ENCODE measurements around the gene RBMS1.

The RBMS1 gene

DNA sequence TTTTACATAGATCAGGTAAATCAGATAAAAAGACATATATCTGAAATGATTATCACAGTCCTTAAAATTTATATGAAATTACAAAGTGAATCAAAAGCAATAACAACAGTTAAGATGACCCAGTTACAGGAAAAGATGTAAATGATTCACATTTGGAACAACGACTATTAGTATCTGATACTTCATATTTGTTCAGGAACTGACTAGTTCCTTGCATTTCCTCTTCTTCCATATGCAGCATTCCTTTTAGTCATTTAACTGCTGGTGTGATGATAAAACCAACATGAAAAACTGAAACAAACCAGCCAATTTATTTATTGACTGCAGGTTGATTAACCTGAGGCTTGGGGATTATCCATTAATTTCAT is 75.2 kb downstream of the RBMS1 start:
- peaks cover 14% of the 10 kb centered on the region for H3K4me1 ChIP-seq (ENCODE audit: insufficient read depth, low read length)
- no peaks in the 10 kb centered on the region for H3K36me3 ChIP-seq (ENCODE audit: insufficient read depth, low read depth, low read length)
- H3K27me3 ChIP-seq (ENCODE audit: insufficient read depth, low read length) = no peaks in the 10 kb centered on the region
- no peaks in the 10 kb centered on the region for H3K9me3 ChIP-seq (ENCODE audit: insufficient read depth, low read depth, low read length)
- no peak overlapping the region for H3K27ac ChIP-seq (ENCODE audit: low read length)
- no peak overlapping the region for H3K4me3 ChIP-seq (ENCODE audit: low read length)
- H3K9ac ChIP-seq (ENCODE audit: low read depth, low read length) = no peak overlapping the region

- Histone ChIP-seq H3K27me3 (ENCODE audit: insufficient read depth, low read length) (no peaks in the 10 kb centered on the region), H3K4me1 (ENCODE audit: insufficient read depth, low read length) (peaks cover 14% of the 10 kb centered on the region), H3K9me3 (ENCODE audit: insufficient read depth, low read depth, low read length) (no peaks in the 10 kb centered on the region), H3K36me3 (ENCODE audit: insufficient read depth, low read depth, low read length) (no peaks in the 10 kb centered on the region), H3K4me3 (ENCODE audit: low read length) (no peak overlapping the region), H3K27ac (ENCODE audit: low read length) (no peak overlapping the region), H3K9ac (ENCODE audit: low read depth, low read length) (no peak overlapping the region)
Observed at GRCh38 chr2:160417745-160418397, 75.7 kb downstream of the RBMS1 start.

DNA sequence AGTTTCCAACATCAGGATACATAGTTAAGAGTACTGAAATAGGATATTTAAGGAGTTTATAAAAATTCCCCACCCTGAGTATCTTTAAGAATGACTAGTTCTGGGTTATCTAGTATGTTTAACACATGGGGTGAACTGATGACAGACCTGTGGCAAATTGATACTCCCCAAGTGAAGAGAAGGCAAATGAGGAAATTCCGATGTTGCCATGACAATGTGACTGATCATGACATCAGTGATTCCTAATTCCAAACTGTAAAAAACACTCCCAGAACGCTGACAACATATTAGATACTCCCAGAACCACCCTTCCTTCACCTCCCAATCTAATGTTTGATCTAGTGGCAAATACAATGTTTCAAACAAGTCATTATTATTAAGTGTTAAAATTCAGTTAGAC is 77.6 kb downstream of the RBMS1 start:
- no peak overlapping the region for H3K27ac ChIP-seq (ENCODE audit: low read length)
- no peaks in the 10 kb centered on the region for H3K36me3 ChIP-seq (ENCODE audit: insufficient read depth, low read depth, low read length)
- H3K4me1 ChIP-seq (ENCODE audit: insufficient read depth, low read length) = peaks cover 14% of the 10 kb centered on the region
- H3K9ac ChIP-seq (ENCODE audit: low read depth, low read length) = 0 out of 2 replicates have a peak overlapping the region, but pooled peaks have one; percentile 14
- no peaks in the 10 kb centered on the region for H3K9me3 ChIP-seq (ENCODE audit: insufficient read depth, low read depth, low read length)
- H3K4me3 ChIP-seq (ENCODE audit: low read length) = no peak overlapping the region
- no peaks in the 10 kb centered on the region for H3K27me3 ChIP-seq (ENCODE audit: insufficient read depth, low read length)

DNA sequence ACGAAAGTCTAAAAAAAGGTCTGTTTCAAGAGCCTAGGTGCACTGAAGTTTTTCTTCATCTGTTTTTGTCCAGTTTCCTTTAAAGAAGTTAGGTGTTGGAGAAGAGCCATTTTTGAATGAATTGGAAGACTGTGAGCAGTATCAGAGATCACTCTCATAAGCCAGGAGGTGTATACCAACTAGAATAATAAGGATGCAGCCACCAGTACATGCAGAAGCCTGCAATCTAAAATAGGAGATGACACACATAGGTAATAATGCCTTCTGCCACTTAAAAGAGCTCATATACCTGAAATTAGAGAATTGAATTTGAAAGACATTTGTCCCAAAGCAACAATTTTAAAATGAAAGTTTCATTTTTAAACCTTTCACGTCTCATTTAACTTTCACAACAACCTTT is 81.7 kb downstream of the RBMS1 start:
- no peaks in the 10 kb centered on the region for H3K36me3 ChIP-seq (ENCODE audit: insufficient read depth, low read depth, low read length)
- peaks cover 18% of the 10 kb centered on the region for H3K27me3 ChIP-seq (ENCODE audit: insufficient read depth, low read length)
- peaks cover 10% of the 10 kb centered on the region for H3K4me1 ChIP-seq (ENCODE audit: insufficient read depth, low read length)
- no peak overlapping the region for H3K4me3 ChIP-seq (ENCODE audit: low read length)
- H3K9ac ChIP-seq (ENCODE audit: low read depth, low read length) = no peak overlapping the region
- no peaks in the 10 kb centered on the region for H3K9me3 ChIP-seq (ENCODE audit: insufficient read depth, low read depth, low read length)
- no peak overlapping the region for H3K27ac ChIP-seq (ENCODE audit: low read length)

- H3K9me3 ChIP-seq (ENCODE audit: insufficient read depth, low read depth, low read length) = no peaks in the 10 kb centered on the region
- peaks cover 26% of the 10 kb centered on the region for H3K27me3 ChIP-seq (ENCODE audit: insufficient read depth, low read length)
- no peak overlapping the region for H3K27ac ChIP-seq (ENCODE audit: low read length)
- no peak overlapping the region for H3K9ac ChIP-seq (ENCODE audit: low read depth, low read length)
- H3K36me3 ChIP-seq (ENCODE audit: insufficient read depth, low read depth, low read length) = no peaks in the 10 kb centered on the region
- peaks cover 13% of the 10 kb centered on the region for H3K4me1 ChIP-seq (ENCODE audit: insufficient read depth, low read length)
- H3K4me3 ChIP-seq (ENCODE audit: low read length) = no peak overlapping the region
Observed at GRCh38 chr2:160411167-160411566, 82.4 kb downstream of the RBMS1 start.

GRCh38 chr2:160409480-160409879 is 84.1 kb downstream of the RBMS1 start:
- Histone ChIP-seq H3K9ac (ENCODE audit: low read depth, low read length) (no peak overlapping the region), H3K36me3 (ENCODE audit: insufficient read depth, low read depth, low read length) (no peaks in the 10 kb centered on the region), H3K27me3 (ENCODE audit: insufficient read depth, low read length) (peaks cover 42% of the 10 kb centered on the region), H3K27ac (ENCODE audit: low read length) (no peak overlapping the region), H3K9me3 (ENCODE audit: insufficient read depth, low read depth, low read length) (no peaks in the 10 kb centered on the region), H3K4me3 (ENCODE audit: low read length) (no peak overlapping the region), H3K4me1 (ENCODE audit: insufficient read depth, low read length) (peaks cover 21% of the 10 kb centered on the region)

GRCh38 chr2:160408959-160409291 is 84.7 kb downstream of the RBMS1 start:
- Histone ChIP-seq H3K4me1 (ENCODE audit: insufficient read depth, low read length) (peaks cover 21% of the 10 kb centered on the region), H3K4me3 (ENCODE audit: low read length) (peak overlapping the region; percentile 70), H3K36me3 (ENCODE audit: insufficient read depth, low read depth, low read length) (no peaks in the 10 kb centered on the region), H3K9ac (ENCODE audit: low read depth, low read length) (peak overlapping the region; percentile 68; the same call in 1 of the 2 replicates), H3K27me3 (ENCODE audit: insufficient read depth, low read length) (peaks cover 47% of the 10 kb centered on the region), H3K9me3 (ENCODE audit: insufficient read depth, low read depth, low read length) (no peaks in the 10 kb centered on the region), H3K27ac (ENCODE audit: low read length) (no peak overlapping the region)

DNA sequence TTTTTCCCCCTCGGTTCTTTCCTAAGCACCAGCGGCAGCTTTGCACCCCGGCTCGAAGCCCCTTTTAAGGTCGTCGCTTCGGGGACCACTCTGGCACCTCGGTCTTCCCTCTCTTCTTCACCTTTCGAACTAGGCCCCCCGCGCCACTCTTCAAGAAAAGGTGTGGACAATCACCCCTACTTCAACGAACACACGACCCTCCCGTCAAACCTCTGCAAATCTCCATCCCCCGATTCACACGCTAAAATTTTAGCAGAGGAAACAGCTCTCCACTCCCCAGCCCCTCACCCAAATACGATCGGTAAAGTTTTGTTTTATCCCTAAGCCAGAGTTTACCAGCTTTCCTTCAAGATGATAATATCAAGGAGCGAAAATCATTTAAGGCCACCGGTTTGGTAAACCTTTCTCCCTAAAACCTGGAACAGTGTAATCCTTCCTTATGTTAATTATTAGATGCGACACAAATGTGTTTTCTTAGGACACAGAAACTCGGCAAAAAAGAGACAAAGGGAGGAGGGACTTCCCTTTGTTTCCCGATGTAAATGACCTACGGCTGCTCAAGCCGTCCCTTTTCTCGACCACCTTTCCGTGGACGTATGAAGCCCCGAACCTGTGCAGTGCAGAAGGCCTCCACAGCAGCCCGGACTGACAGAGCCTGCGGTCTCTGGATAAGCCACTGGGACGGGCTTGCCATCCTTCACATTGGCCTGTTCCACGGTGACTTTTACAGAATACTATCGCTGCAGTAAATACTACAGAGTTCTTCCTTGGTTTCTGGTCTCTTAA is 85.2 kb downstream of the RBMS1 start:
- Histone ChIP-seq H3K36me3 (ENCODE audit: insufficient read depth, low read depth, low read length) (no peaks in the 10 kb centered on the region), H3K4me1 (ENCODE audit: insufficient read depth, low read length) (peaks cover 21% of the 10 kb centered on the region), H3K27ac (ENCODE audit: low read length) (no peak overlapping the region), H3K27me3 (ENCODE audit: insufficient read depth, low read length) (peaks cover 53% of the 10 kb centered on the region), H3K9ac (ENCODE audit: low read depth, low read length) (peak overlapping the region; percentile 68), H3K9me3 (ENCODE audit: insufficient read depth, low read depth, low read length) (no peaks in the 10 kb centered on the region), H3K4me3 (ENCODE audit: low read length) (peak overlapping the region; percentile 70)

DNA sequence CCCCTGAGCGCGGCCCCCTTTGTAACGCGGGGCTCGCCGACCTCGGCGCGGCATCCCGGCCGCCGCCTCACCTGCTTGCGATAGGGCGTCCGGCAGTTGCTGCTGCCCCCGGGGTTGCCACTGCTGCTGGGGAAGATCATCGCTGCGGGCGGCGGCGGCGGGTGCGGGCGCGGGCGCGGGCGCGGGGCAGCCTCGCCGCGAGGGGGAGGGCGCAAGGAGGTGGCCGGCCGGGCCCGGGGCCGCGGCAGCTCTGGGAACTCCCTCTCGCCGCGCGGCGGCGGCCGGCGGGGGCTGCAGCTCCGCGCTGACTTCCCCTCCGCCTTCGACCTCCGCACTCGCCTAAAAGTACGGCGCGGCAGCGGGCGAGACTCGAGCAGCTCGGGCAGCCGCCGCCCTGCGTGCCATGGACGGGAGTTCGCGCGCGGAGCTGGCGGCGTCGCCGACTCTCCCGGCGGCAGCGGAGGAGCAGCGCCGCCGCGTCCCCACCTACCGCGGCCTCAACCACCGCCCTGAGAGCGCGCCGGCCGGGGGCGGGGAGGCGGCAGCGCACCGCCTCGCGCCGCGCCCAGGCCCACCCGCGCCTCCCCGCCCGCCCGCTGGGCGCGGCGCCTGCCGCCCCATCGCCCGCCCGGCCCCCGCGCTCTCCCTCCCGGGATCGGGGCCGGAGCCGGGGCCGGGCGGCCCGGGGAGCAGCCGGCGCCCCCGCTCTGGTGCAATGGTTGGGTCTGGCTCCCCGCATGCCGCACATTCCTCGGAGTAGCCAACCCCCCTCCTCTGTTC is 86.0 kb downstream of the RBMS1 start:
- no peaks in the 10 kb centered on the region for H3K36me3 ChIP-seq (ENCODE audit: insufficient read depth, low read depth, low read length)
- peak overlapping the region; percentile 79 for H3K4me3 ChIP-seq (ENCODE audit: low read length)
- H3K9ac ChIP-seq (ENCODE audit: low read depth, low read length) = peak overlapping the region; percentile 68; the same call in 1 of the 2 replicates
- peaks cover 27% of the 10 kb centered on the region for H3K4me1 ChIP-seq (ENCODE audit: insufficient read depth, low read length)
- H3K9me3 ChIP-seq (ENCODE audit: insufficient read depth, low read depth, low read length) = no peaks in the 10 kb centered on the region
- H3K27ac ChIP-seq (ENCODE audit: low read length) = no peak overlapping the region
- H3K27me3 ChIP-seq (ENCODE audit: insufficient read depth, low read length) = peaks cover 61% of the 10 kb centered on the region

- Histone ChIP-seq H3K9ac (ENCODE audit: low read depth, low read length) (peak overlapping the region; percentile 40; the same call in 1 of the 2 replicates), H3K36me3 (ENCODE audit: insufficient read depth, low read depth, low read length) (no peaks in the 10 kb centered on the region), H3K9me3 (ENCODE audit: insufficient read depth, low read depth, low read length) (no peaks in the 10 kb centered on the region), H3K27ac (ENCODE audit: low read length) (no peak overlapping the region), H3K4me1 (ENCODE audit: insufficient read depth, low read length) (peaks cover 34% of the 10 kb centered on the region), H3K27me3 (ENCODE audit: insufficient read depth, low read length) (peaks cover 69% of the 10 kb centered on the region), H3K4me3 (ENCODE audit: low read length) (peak overlapping the region; percentile 79)
Observed at GRCh38 chr2:160406591-160407392, 86.8 kb downstream of the RBMS1 start.
